Naive thymus-derived CD4-positive, alpha-beta T cell (primary cell): ENCODE measurements around the gene DACH2. TPM values are rescaled to one million over a fixed set of nuclear protein-coding genes. Genes with fewer than 3 reads are reported as not detected.

Experiments
- ATAC-seq: fragments of 150-1000 bp; cut with Tn5 transposase; 2 replicates; pipeline ENCODE4 v1.10.0; 2021; ENCODE audit warnings: mild to moderate bottlenecking, moderate library complexity
- CTCF ChIA-PET: fragments of 350-600 bp; sonication (Branson Sonifier 250); formaldehyde crosslinking; loops from one replicate; lab custom pipeline; 2021; ENCODE audit warnings: antibody characterized with exemption; lab: Charles Lee
- POLR2A ChIA-PET: fragments of 350-600 bp; sonication (Branson Sonifier 250); formaldehyde crosslinking; loops from one replicate; lab custom pipeline; 2021; ENCODE audit warnings: antibody characterized with exemption, inconsistent platforms; lab: Charles Lee
- DNase-seq, 9 donors: peaks; one replicate each; pipeline versions ENCODE4 v3.0.0 to v3.0.0-alpha.2; 2020 to 2022; ENCODE audit warnings: mixed read lengths in 1 of 9
- H3K27ac ChIP-seq: one replicate; pipeline ENCODE4 v1.7.0; 2013; ENCODE audit warnings: mild to moderate bottlenecking, low read depth, low read length, moderate library complexity
- H3K27me3 ChIP-seq, 2 donors: one replicate each; pipeline ENCODE4 v1.7.0; 2013; ENCODE audit warnings: low read length in 2 of 2, mild to moderate bottlenecking in 2 of 2, moderate library complexity in 2 of 2; ENCODE audit not compliant: control insufficient read depth in 2 of 2, insufficient read depth in 2 of 2
- H3K36me3 ChIP-seq, 3 experiments: 1 replicate in 2 of 3; 2 replicates in 1 of 3; pipeline ENCODE4 v1.7.0; 2013; ENCODE audit warnings: low read length in 3 of 3, mild to moderate bottlenecking in 3 of 3, moderate library complexity in 1 of 3; ENCODE audit not compliant: insufficient read depth in 3 of 3, control insufficient read depth in 2 of 3
- H3K4me1 ChIP-seq, 2 donors: one replicate each; pipeline ENCODE4 v1.7.0; 2013; ENCODE audit warnings: low read length in 2 of 2, mild to moderate bottlenecking in 2 of 2, moderate library complexity in 1 of 2; ENCODE audit not compliant: control insufficient read depth in 2 of 2, insufficient read depth in 2 of 2
- H3K4me3 ChIP-seq: 2 replicates; pipeline ENCODE4 v1.7.0; 2013; ENCODE audit warnings: mild to moderate bottlenecking, low read length
- H3K9me3 ChIP-seq, 3 experiments: 1 replicate in 2 of 3; 2 replicates in 1 of 3; pipeline ENCODE4 v1.7.0; 2013; ENCODE audit warnings: low read length in 3 of 3; ENCODE audit not compliant: control insufficient read depth in 2 of 3
- H3K27ac Mint-ChIP-seq, 9 donors: one replicate each; pipeline ENCODE4 v1.8.0; 2020 to 2022; ENCODE audit warnings: mixed read lengths in 9 of 9, mild to moderate bottlenecking in 8 of 9, moderate library complexity in 5 of 9, inconsistent platforms in 2 of 9
- H3K27me3 Mint-ChIP-seq, 5 donors: one replicate each; pipeline ENCODE4 v1.8.0; 2021 to 2022; ENCODE audit warnings: mixed read lengths in 5 of 5, mild to moderate bottlenecking in 1 of 5
- H3K36me3 Mint-ChIP-seq, 5 donors: one replicate each; pipeline ENCODE4 v1.8.0; 2020 to 2022; ENCODE audit warnings: mixed read lengths in 5 of 5, mild to moderate bottlenecking in 3 of 5, inconsistent platforms in 1 of 5
- H3K4me1 Mint-ChIP-seq, 7 donors: one replicate each; pipeline ENCODE4 v1.8.0; 2020 to 2022; ENCODE audit warnings: mixed read lengths in 7 of 7, mild to moderate bottlenecking in 3 of 7, inconsistent platforms in 1 of 7
- H3K4me3 Mint-ChIP-seq, 10 donors: one replicate each; pipeline ENCODE4 v1.8.0; 2020 to 2022; ENCODE audit warnings: mild to moderate bottlenecking in 10 of 10, mixed read lengths in 10 of 10, moderate library complexity in 6 of 10, inconsistent platforms in 2 of 10
- H3K9me3 Mint-ChIP-seq, 11 donors: one replicate each; pipeline ENCODE4 v1.8.0; 2020 to 2022; ENCODE audit warnings: mixed read lengths in 11 of 11, mild to moderate bottlenecking in 4 of 11, inconsistent platforms in 1 of 11, moderate library complexity in 1 of 11
- intact Hi-C, 2 donors: fragments of 100-400 bp; cut with micrococcal nuclease; formaldehyde crosslinking; loops; one replicate each; pipeline ENCODE4 v1.15.1; 2023
- polyA plus RNA-seq, 2 donors: library from polyadenylated mRNA; unstranded; fragments of 300-500 nt; fragmentation: Illumina TruSeq; gene quantifications; one replicate each; pipeline ENCODE4 v1.2.3, GENCODE V29; 2021
- total RNA-seq, 6 experiments: library from RNA in 5 of 6; stranded (reverse) in 5 of 6; gene quantifications; 1 replicate in 5 of 6; 2 replicates in 1 of 6; pipeline ENCODE4 v1.2.3 and lab custom pipeline; 2021 to 2026

The DACH2 gene
- total and polyA plus RNA-seq, 7 experiments from 2014 or later, result not detected

DNA sequence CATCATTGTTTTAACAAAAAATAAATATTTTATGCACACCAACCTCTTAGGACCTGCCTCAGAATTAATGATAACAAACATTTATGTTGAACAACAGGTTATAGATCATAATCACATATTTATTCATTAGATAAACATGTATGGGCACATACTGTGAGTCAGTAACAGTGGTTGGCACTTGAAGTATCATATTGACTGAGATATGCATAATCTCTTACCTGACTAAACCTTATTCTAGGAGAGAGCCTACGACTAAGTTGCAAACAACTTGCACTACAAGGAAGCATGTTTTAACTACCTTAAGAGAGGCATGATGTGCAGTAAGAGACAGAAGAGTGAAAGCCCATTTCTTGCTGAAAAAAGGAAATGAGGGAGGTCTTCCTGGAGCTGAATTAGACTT is 6.5 kb upstream of the DACH2 start:
- DNase-seq (no peak), ATAC-seq (no peak)
- Histone ChIP-seq H3K36me3 (no peaks in the 10 kb centered on the region), H3K4me1 (no peaks in the 10 kb centered on the region), H3K27ac (no peak overlapping the region), H3K9me3 (no peaks in the 10 kb centered on the region), H3K27me3 (no peaks in the 10 kb centered on the region), H3K4me3 (no peak overlapping the region)
- intact Hi-C loops, result no loop called here
- Mint-ChIP-seq H3K27me3 (peaks cover 0 to 12% (median 7%) of the 10 kb centered on the region in 5 donors), H3K9me3 (peaks cover 0 to 5% (median 0%) of the 10 kb centered on the region in 11 donors), H3K4me1 (peaks cover 0 to 2% (median 0%) of the 10 kb centered on the region in 7 donors), H3K4me3 (no peak overlapping the region), H3K36me3 (no peaks in the 10 kb centered on the region), H3K27ac (no peak overlapping the region)
- ChIA-PET POLR2A (no interaction called here), CTCF (no interaction called here)

GRCh38 chrX:86146102-86146501 is 2.1 kb upstream of the DACH2 start:
- H3K9me3 Mint-ChIP-seq, result peaks cover 0 to 5% (median 0%) of the 10 kb centered on the region in 11 donors
- H3K4me3 ChIP-seq, result no peak overlapping the region
- H3K27ac ChIP-seq, result no peak overlapping the region
- peak overlapping the region in 1 of 9 donors; percentile 67 for H3K27ac Mint-ChIP-seq
- no peaks in the 10 kb centered on the region for H3K9me3 ChIP-seq
- ChIA-PET POLR2A (no interaction called here), CTCF (no interaction called here)
- intact Hi-C loops, result no loop called here
- DNase-seq (no peak), ATAC-seq (no peak)
- peaks cover 0 to 9% of the 10 kb centered on the region in 2 donors for H3K4me1 ChIP-seq
- no peak overlapping the region for H3K4me3 Mint-ChIP-seq
- no peaks in the 10 kb centered on the region for H3K36me3 Mint-ChIP-seq
- H3K27me3 ChIP-seq, result peaks cover 0 to 3% of the 10 kb centered on the region in 2 donors
- H3K27me3 Mint-ChIP-seq, result peaks cover 22 to 39% (median 34%) of the 10 kb centered on the region in 5 donors
- no peaks in the 10 kb centered on the region for H3K36me3 ChIP-seq
- peaks cover 2 to 14% (median 11%) of the 10 kb centered on the region in 7 donors for H3K4me1 Mint-ChIP-seq

DNA sequence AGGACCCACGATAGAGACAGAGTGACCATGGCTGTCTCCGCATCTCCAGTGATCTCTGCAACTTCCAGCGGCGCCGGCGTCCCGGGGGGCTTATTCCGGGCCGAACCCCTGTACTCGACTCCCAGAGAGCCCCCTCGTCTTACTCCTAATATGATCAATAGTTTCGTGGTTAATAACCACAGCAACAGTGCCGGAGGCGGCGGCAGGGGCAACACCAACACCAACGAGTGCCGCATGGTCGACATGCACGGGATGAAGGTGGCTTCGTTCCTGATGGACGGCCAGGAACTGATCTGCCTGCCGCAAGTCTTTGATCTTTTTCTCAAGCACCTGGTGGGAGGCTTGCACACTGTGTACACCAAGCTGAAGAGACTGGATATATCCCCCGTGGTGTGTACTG is 343 bp downstream of the DACH2 start:
- Histone ChIP-seq H3K27me3 (peaks cover 0 to 3% of the 10 kb centered on the region in 2 donors), H3K9me3 (no peaks in the 10 kb centered on the region), H3K36me3 (no peaks in the 10 kb centered on the region), H3K27ac (no peak overlapping the region), H3K4me1 (peaks cover 0 to 9% of the 10 kb centered on the region in 2 donors), H3K4me3 (no peak overlapping the region)
- intact Hi-C loops, result no loop called here
- peak overlapping the region; percentile 67 to 81 (median 75) for H3K4me3 Mint-ChIP-seq
- ATAC-seq (no peak), DNase-seq (no peak)
- no peaks in the 10 kb centered on the region for H3K9me3 Mint-ChIP-seq
- H3K4me1 Mint-ChIP-seq, result peaks cover 0 to 14% (median 11%) of the 10 kb centered on the region in 7 donors
- ChIA-PET CTCF (no interaction called here), POLR2A (no interaction called here)
- H3K36me3 Mint-ChIP-seq, result no peaks in the 10 kb centered on the region
- no peak overlapping the region for H3K27ac Mint-ChIP-seq
- peaks cover 22 to 36% (median 30%) of the 10 kb centered on the region in 5 donors for H3K27me3 Mint-ChIP-seq

- Mint-ChIP-seq H3K9me3 (no peaks in the 10 kb centered on the region), H3K4me1 (peaks cover 0 to 14% (median 11%) of the 10 kb centered on the region in 7 donors), H3K27ac (no peak overlapping the region), H3K36me3 (no peaks in the 10 kb centered on the region), H3K27me3 (peaks cover 23 to 35% (median 31%) of the 10 kb centered on the region in 5 donors), H3K4me3 (peak overlapping the region; percentile 67 to 81 (median 75))
- Histone ChIP-seq H3K9me3 (no peaks in the 10 kb centered on the region), H3K27me3 (peaks cover 0 to 3% of the 10 kb centered on the region in 2 donors), H3K27ac (no peak overlapping the region), H3K4me1 (peaks cover 0 to 9% of the 10 kb centered on the region in 2 donors), H3K4me3 (no peak overlapping the region), H3K36me3 (no peaks in the 10 kb centered on the region)
- intact Hi-C loops, result no loop called here
- no peak for ATAC-seq
- ChIA-PET CTCF (no interaction called here), POLR2A (no interaction called here)
- no peak for DNase-seq
These were observed 868 bp downstream of the DACH2 start for GRCh38 chrX:86149119-86149518.

DNA sequence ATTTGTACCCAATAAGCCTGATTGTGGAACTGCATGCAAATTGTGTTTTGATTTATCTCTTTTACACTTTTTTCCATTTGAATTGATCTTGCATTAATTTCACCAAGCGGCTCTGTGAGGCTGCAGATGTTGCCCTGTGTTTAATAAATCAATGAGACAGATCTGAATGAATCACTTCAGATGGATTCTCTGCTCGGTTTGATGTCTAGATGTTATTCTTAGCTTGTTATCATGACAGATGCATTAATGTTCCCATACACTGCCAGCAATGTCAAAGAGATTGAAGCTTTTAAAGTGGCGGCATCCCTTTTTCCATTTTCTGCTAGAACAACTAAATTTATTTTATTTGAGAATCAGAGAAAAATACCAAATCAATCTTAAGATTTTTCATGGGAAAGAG is 6.3 kb downstream of the DACH2 start:
- H3K36me3 ChIP-seq, result no peaks in the 10 kb centered on the region
- CTCF ChIA-PET, result no interaction called here
- no peak for DNase-seq
- peaks cover 0 to 3% of the 10 kb centered on the region in 2 donors for H3K27me3 ChIP-seq
- Mint-ChIP-seq H3K27ac (no peak overlapping the region), H3K36me3 (no peaks in the 10 kb centered on the region), H3K4me3 (no peak overlapping the region), H3K27me3 (peaks cover 7 to 25% (median 19%) of the 10 kb centered on the region in 5 donors), H3K9me3 (no peaks in the 10 kb centered on the region), H3K4me1 (peaks cover 0 to 5% (median under 1%) of the 10 kb centered on the region in 7 donors)
- intact Hi-C loops, result no loop called here
- no peak overlapping the region for H3K4me3 ChIP-seq
- POLR2A ChIA-PET, result no interaction called here
- ATAC-seq, result no peak
- no peaks in the 10 kb centered on the region for H3K9me3 ChIP-seq
- H3K4me1 ChIP-seq, result peaks cover 0 to under 1% of the 10 kb centered on the region in 2 donors
- H3K27ac ChIP-seq, result no peak overlapping the region

DNA sequence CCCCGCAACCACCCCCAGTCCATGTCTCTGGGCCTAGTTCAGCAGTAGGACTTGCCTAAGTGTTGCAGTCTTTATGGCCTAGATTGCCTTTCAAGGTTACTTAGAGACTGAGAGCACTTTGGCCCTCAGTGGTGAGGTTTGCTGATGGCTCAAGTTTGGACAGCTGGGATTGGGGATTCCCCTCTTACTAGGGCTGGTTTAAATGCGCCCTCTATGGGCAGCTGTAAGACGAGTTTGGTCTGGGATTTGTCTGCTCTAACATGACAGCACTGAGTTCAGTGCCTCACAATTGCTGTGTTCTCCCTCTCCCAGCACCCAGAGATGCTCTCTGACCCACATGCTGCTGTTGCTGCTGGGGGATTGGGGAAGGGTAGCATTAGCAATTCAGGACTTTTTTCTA is 23.1 kb downstream of the DACH2 start:
- H3K4me1 ChIP-seq, result no peaks in the 10 kb centered on the region
- H3K4me3 ChIP-seq, result no peak overlapping the region
- no peak overlapping the region for H3K27ac ChIP-seq
- CTCF ChIA-PET, result no interaction called here
- H3K4me3 Mint-ChIP-seq, result no peak overlapping the region
- peaks cover 0 to 3% (median 0%) of the 10 kb centered on the region in 11 donors for H3K9me3 Mint-ChIP-seq
- H3K36me3 Mint-ChIP-seq, result no peaks in the 10 kb centered on the region
- ATAC-seq, result no peak
- H3K9me3 ChIP-seq, result no peaks in the 10 kb centered on the region
- H3K27me3 ChIP-seq, result no peaks in the 10 kb centered on the region
- POLR2A ChIA-PET, result no interaction called here
- no peak overlapping the region for H3K27ac Mint-ChIP-seq
- H3K27me3 Mint-ChIP-seq, result peaks cover 0 to 10% (median 4%) of the 10 kb centered on the region in 5 donors
- H3K4me1 Mint-ChIP-seq, result peaks cover 0 to 1% (median 0%) of the 10 kb centered on the region in 7 donors
- no peak for DNase-seq
- H3K36me3 ChIP-seq, result no peaks in the 10 kb centered on the region
- intact Hi-C loops, result no loop called here

GRCh38 chrX:86178906-86179305 is 30.7 kb downstream of the DACH2 start:
- no peak overlapping the region for H3K27ac Mint-ChIP-seq
- H3K36me3 Mint-ChIP-seq, result no peaks in the 10 kb centered on the region
- H3K27me3 Mint-ChIP-seq, result peaks cover 0 to under 1% (median 0%) of the 10 kb centered on the region in 5 donors
- ATAC-seq, result no peak
- H3K9me3 Mint-ChIP-seq, result peaks cover 0 to 2% (median 0%) of the 10 kb centered on the region in 11 donors
- CTCF ChIA-PET, result no interaction called here
- POLR2A ChIA-PET, result no interaction called here
- Histone ChIP-seq H3K36me3 (no peaks in the 10 kb centered on the region), H3K27ac (no peak overlapping the region), H3K4me3 (no peak overlapping the region), H3K9me3 (no peaks in the 10 kb centered on the region), H3K4me1 (no peaks in the 10 kb centered on the region), H3K27me3 (no peaks in the 10 kb centered on the region)
- intact Hi-C loops, result no loop called here
- no peak for DNase-seq
- peaks cover 0 to 1% (median 0%) of the 10 kb centered on the region in 7 donors for H3K4me1 Mint-ChIP-seq
- no peak overlapping the region for H3K4me3 Mint-ChIP-seq
